Cardiac muscle cell (in vitro differentiated cells and primary cell): Measurements from ENCODE around the gene FN3K. TPM values are rescaled to one million over a fixed set of nuclear protein-coding genes. Genes with fewer than 3 reads are reported as not detected.
A peak's percentile ranks its signal among the peaks of the same experiment; 100 is the strongest.

Source experiments
- DNase-seq, 2 donors: peaks; one replicate each; pipeline versions ENCODE4 v3.0.0 to v3.0.0-alpha.2; 2010 to 2017; ENCODE audit warnings: low read depth in 1 of 2, low spot score in 1 of 2
- H3K27ac ChIP-seq: fragments of 200-600 bp; sonication (generic); 2 replicates; pipeline ENCODE4 v1.5.1; 2016
- H3K27me3 ChIP-seq: fragments of 200-600 bp; sonication (generic); 2 replicates; pipeline ENCODE4 v1.6.0; 2016; ENCODE audit warnings: control low read depth
- H3K36me3 ChIP-seq: fragments of 200-600 bp; sonication (generic); 2 replicates; pipeline ENCODE4 v1.5.1; 2016; ENCODE audit warnings: control low read depth
- H3K4me1 ChIP-seq: fragments of 200-600 bp; sonication (generic); 2 replicates; pipeline ENCODE4 v1.8.1; 2017; ENCODE audit warnings: low read depth, mild to moderate bottlenecking, mixed run types
- H3K4me3 ChIP-seq: fragments of 200-600 bp; sonication (generic); 2 replicates; pipeline ENCODE4 v1.5.1; 2016; ENCODE audit warnings: mild to moderate bottlenecking
- H3K9me3 ChIP-seq: fragments of 200-600 bp; sonication (generic); 2 replicates; pipeline ENCODE4 v1.5.1; 2017; ENCODE audit warnings: low read depth, mild to moderate bottlenecking, control low read depth
- CTCF ChIP-seq: IDR thresholded peaks from 2 replicates; pipeline ENCODE4 v1.5.1; 2012; ENCODE audit warnings: low read depth, mild to moderate bottlenecking, low read length
- polyA plus RNA-seq: library from polyadenylated mRNA; unstranded; fragments of >200 nt; fragmentation: Nextera tagmentation; extraction: Ambion mirVana; gene quantifications from 2 replicates; pipeline ENCODE4 v1.2.1, GENCODE V29; 2016
- total RNA-seq: library from RNA; depleted of rRNA; stranded (reverse); fragments of >200 nt; gene quantifications from 2 replicates; pipeline ENCODE4 v1.2.3, GENCODE V29; 2016

Gene FN3K
- total RNA-seq (20.0 and 20.6 TPM in 2 replicates), polyA plus RNA-seq (10.3 and 18.1 TPM in 2 replicates)

- TF ChIP-seq CTCF, result no peak
- Histone ChIP-seq H3K4me3 (peak within 1 kb of the TSS; percentile 91), H3K4me1 (no peaks in the 10 kb centered on the region), H3K27me3 (no peaks in the 10 kb centered on the region), H3K27ac (peak within 1 kb of the TSS; percentile 72), H3K9me3 (no peaks in the 10 kb centered on the region), H3K36me3 (peaks cover 6% of the 10 kb centered on the region)
- DNase-seq, result peak; percentile 79 to 80
These were observed at the start of gene FN3K for GRCh38 chr17:82734987-82735866. Gene FN3K (plus strand): TSS chr17:82735615. CDS start chr17:82735637, 22 bp downstream.

GRCh38 chr17:82686366-82687324 is 48.8 kb upstream of the FN3K start:
- H3K9me3 ChIP-seq, result no peaks in the 10 kb centered on the region
- H3K36me3 ChIP-seq, result no peaks in the 10 kb centered on the region
- no peak for TF ChIP-seq CTCF
- no peaks in the 10 kb centered on the region for H3K4me1 ChIP-seq
- H3K4me3 ChIP-seq, result no peak overlapping the region
- H3K27ac ChIP-seq, result no peak overlapping the region
- H3K27me3 ChIP-seq, result no peaks in the 10 kb centered on the region
- DNase-seq, result no peak

GRCh38 chr17:82687375-82687861 is 48.0 kb upstream of the FN3K start:
- Histone ChIP-seq H3K4me1 (no peaks in the 10 kb centered on the region), H3K4me3 (no peak overlapping the region), H3K36me3 (no peaks in the 10 kb centered on the region), H3K27ac (no peak overlapping the region), H3K27me3 (no peaks in the 10 kb centered on the region), H3K9me3 (no peaks in the 10 kb centered on the region)
- no peak for DNase-seq
- no peak for TF ChIP-seq CTCF

GRCh38 chr17:82687871-82688270 is 47.5 kb upstream of the FN3K start:
- Histone ChIP-seq H3K4me1 (no peaks in the 10 kb centered on the region), H3K36me3 (no peaks in the 10 kb centered on the region), H3K27me3 (no peaks in the 10 kb centered on the region), H3K9me3 (no peaks in the 10 kb centered on the region), H3K4me3 (no peak overlapping the region), H3K27ac (no peak overlapping the region)
- TF ChIP-seq CTCF, result no peak
- DNase-seq, result no peak

GRCh38 chr17:82689077-82689476 is 46.3 kb upstream of the FN3K start:
- no peaks in the 10 kb centered on the region for H3K27me3 ChIP-seq
- H3K9me3 ChIP-seq, result no peaks in the 10 kb centered on the region
- H3K4me3 ChIP-seq, result no peak overlapping the region
- H3K27ac ChIP-seq, result no peak overlapping the region
- no peak for DNase-seq
- no peak for TF ChIP-seq CTCF
- no peaks in the 10 kb centered on the region for H3K36me3 ChIP-seq
- no peaks in the 10 kb centered on the region for H3K4me1 ChIP-seq
